CD4-positive, alpha-beta T cell treated with Interleukin-4 for 1 hour (primary cell): ENCODE results near the gene INMT.

Source experiments
- DNase-seq, 2 donors: peaks; one replicate each; pipeline ENCODE4 v3.0.0-alpha.2; 2020 to 2022

INMT gene

GRCh38 chr7:30728591-30729100, 23.3 kb upstream of the INMT start:
- no peak for DNase-seq

GRCh38 chr7:30729642-30730041, 22.3 kb upstream of the INMT start:
- DNase-seq = no peak

- no peak for DNase-seq
Measured at GRCh38 chr7:30730097-30730496, 21.8 kb upstream of the INMT start.

GRCh38 chr7:30730996-30731395, 20.9 kb upstream of the INMT start:
- no peak for DNase-seq

GRCh38 chr7:30731581-30731980, 20.4 kb upstream of the INMT start:
- DNase-seq = no peak

GRCh38 chr7:30732606-30733005, 19.3 kb upstream of the INMT start:
- DNase-seq = no peak

GRCh38 chr7:30733216-30733615, 18.7 kb upstream of the INMT start:
- DNase-seq = no peak

- DNase-seq = no peak
Measured at GRCh38 chr7:30733691-30734090, 18.2 kb upstream of the INMT start.

- DNase-seq = no peak
Measured at GRCh38 chr7:30734497-30734896, 17.4 kb upstream of the INMT start.

- DNase-seq = no peak
Measured at GRCh38 chr7:30735631-30736030, 16.3 kb upstream of the INMT start.

- DNase-seq = no peak
Measured at GRCh38 chr7:30736291-30736690, 15.6 kb upstream of the INMT start.

- peak in 1 of 2 donors; percentile 22 for DNase-seq
Measured at GRCh38 chr7:30738026-30738915, 13.7 kb upstream of the INMT start.

- DNase-seq = no peak
Measured at GRCh38 chr7:30739691-30740090, 12.2 kb upstream of the INMT start.

GRCh38 chr7:30740417-30741181, 11.3 kb upstream of the INMT start:
- DNase-seq = peak; percentile 69 to 76

GRCh38 chr7:30741289-30741688, 10.6 kb upstream of the INMT start:
- no peak for DNase-seq

- no peak for DNase-seq
Measured at GRCh38 chr7:30743371-30744074, 8.4 kb upstream of the INMT start.

GRCh38 chr7:30744075-30744417, 7.9 kb upstream of the INMT start:
- no peak for DNase-seq

- no peak for DNase-seq
Measured at GRCh38 chr7:30745261-30745941, 6.5 kb upstream of the INMT start.

- no peak for DNase-seq
Measured at GRCh38 chr7:30750010-30750409, 1.9 kb upstream of the INMT start.

GRCh38 chr7:30750683-30751650, 968 bp upstream of the INMT start:
- no peak for DNase-seq

GRCh38 chr7:30752484-30752883, 549 bp downstream of the INMT start:
- DNase-seq = no peak

- no peak for DNase-seq
Measured at GRCh38 chr7:30752979-30753378, 1.0 kb downstream of the INMT start.
